ENCODE results near the gene NACC2.

Gene NACC2

GRCh38 chr9:136115641-136116359, 20.7 kb upstream of the NACC2 start:
- no peak for DNase-seq
- intact Hi-C loops (cut with DNase I), result loop anchor here (10.0 kb wide), 1 partner anchor 129 kb away; the partner anchor contains the start of gene QSOX2

GRCh38 chr9:136115206-136115605, 20.1 kb upstream of the NACC2 start:
- DNase-seq, result no peak

GRCh38 chr9:136114610-136115009, 19.5 kb upstream of the NACC2 start:
- intact Hi-C loops (cut with DNase I), result loop anchor here (10.0 kb wide), 1 partner anchor 130 kb away; the partner anchor contains the start of gene QSOX2
- peak in 8 of 42 donors; percentile 21 to 63 (median 37) for DNase-seq

More at GRCh38 chr9:136115206-136115605, 20.1 kb upstream of the NACC2 start:
- intact Hi-C loops (cut with DNase I), result loop anchor here (10.0 kb wide), 1 partner anchor 130 kb away; the partner anchor contains the start of gene QSOX2

- no peak for DNase-seq
Measured at GRCh38 chr9:136112541-136112940, 17.5 kb upstream of the NACC2 start.

GRCh38 chr9:136111910-136112309, 16.8 kb upstream of the NACC2 start:
- intact Hi-C loops (cut with DNase I), result loop anchor here (10.0 kb wide), 1 partner anchor 133 kb away; the partner anchor contains the start of gene QSOX2
- DNase-seq, result no peak

More at GRCh38 chr9:136112541-136112940, 17.5 kb upstream of the NACC2 start:
- intact Hi-C loops (cut with DNase I), result loop anchor here (10.0 kb wide), 1 partner anchor 132 kb away; the partner anchor contains the start of gene QSOX2

GRCh38 chr9:136111190-136111589, 16.1 kb upstream of the NACC2 start:
- intact Hi-C loops (cut with DNase I), result loop anchor here (10.0 kb wide), 1 partner anchor 134 kb away; the partner anchor contains the start of gene QSOX2
- no peak for DNase-seq

GRCh38 chr9:136110082-136111061, 15.3 kb upstream of the NACC2 start:
- intact Hi-C loops (cut with DNase I), result loop anchor here (10.0 kb wide), 1 partner anchor 134 kb away; the partner anchor contains the start of gene QSOX2
- peak in 6 of 42 donors; percentile 27 to 59 (median 36) for DNase-seq

GRCh38 chr9:136109351-136110081, 14.4 kb upstream of the NACC2 start:
- intact Hi-C loops (cut with DNase I), result loop anchor here (10.0 kb wide), 1 partner anchor 135 kb away; the partner anchor contains the start of gene QSOX2
- peak; percentile 81 to 98 (median 94) for DNase-seq

- intact Hi-C loops (cut with DNase I), result no loop called here
- no peak for DNase-seq
Measured at GRCh38 chr9:136108648-136109266, 13.7 kb upstream of the NACC2 start.

- no peak for DNase-seq
- intact Hi-C loops (cut with DNase I), result no loop called here
Measured at GRCh38 chr9:136107953-136108647, 13.0 kb upstream of the NACC2 start.

- DNase-seq, result no peak
- intact Hi-C loops (cut with DNase I), result no loop called here
Measured at GRCh38 chr9:136107155-136107952, 12.3 kb upstream of the NACC2 start.

- no peak for DNase-seq
- intact Hi-C loops (cut with DNase I), result no loop called here
Measured at GRCh38 chr9:136105398-136106135, 10.5 kb upstream of the NACC2 start.

- no peak for DNase-seq
- intact Hi-C loops (cut with DNase I), result no loop called here
Measured at GRCh38 chr9:136104916-136105315, 9.8 kb upstream of the NACC2 start.

- DNase-seq, result no peak
- intact Hi-C loops (cut with DNase I), result no loop called here
Measured at GRCh38 chr9:136104488-136104800, 9.4 kb upstream of the NACC2 start.

GRCh38 chr9:136103651-136104487, 8.8 kb upstream of the NACC2 start:
- no peak for DNase-seq
- intact Hi-C loops (cut with DNase I), result no loop called here
